GM18511 (cell line): ENCODE data around the gene CMTM8.

Experiments used
- ATAC-seq: cut with Tn5 transposase; IDR thresholded peaks from one replicate; pipeline ENCODE4 v1.9.1; 2021; ENCODE audit warnings: mild to moderate bottlenecking, moderate library complexity; ENCODE audit not compliant: unreplicated experiment

The CMTM8 gene

GRCh38 chr3:32325927-32326326 lies 87.4 kb downstream of the CMTM8 start:
- ATAC-seq = no peak

DNA sequence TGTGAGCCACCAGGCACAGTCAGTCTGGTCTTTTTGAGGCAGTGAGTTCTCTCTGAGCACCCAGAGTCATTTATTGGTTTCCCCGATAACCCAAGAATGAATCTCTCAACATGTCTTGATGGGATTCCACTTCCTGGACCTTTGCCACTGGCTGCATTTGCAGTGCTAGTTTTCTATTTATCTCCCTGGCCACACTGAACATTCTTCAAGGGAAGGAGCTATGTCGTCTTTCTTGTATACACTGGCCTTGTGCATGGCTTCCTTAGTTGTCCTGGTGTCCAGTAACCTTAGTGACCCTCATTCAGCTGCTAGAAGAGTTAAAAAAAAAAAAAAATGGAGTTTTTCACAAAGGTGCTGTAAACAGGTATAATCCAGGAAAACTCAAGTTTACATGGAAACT lies 88.3 kb downstream of the CMTM8 start:
- no peak for ATAC-seq

DNA sequence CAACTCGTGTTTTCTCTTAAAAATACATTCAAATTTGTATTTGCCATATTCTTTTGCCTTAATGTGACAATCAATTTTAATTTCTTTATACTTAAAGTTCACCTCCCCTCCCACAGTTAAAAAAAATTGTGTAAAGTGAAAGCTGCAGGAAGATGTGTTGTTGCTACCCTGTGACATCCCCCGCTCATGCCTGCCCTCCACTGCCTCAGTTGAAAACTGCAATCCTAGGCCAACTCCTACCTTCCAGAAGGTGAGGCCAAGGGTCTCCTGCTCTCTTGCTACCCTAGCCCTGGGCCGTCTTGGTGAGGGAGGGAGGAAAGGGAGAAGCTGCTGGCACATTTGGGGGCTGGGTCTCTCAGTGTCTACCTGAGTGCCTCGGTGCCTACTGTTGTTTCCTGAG lies 96.2 kb downstream of the CMTM8 start:
- ATAC-seq = no peak

- ATAC-seq = no peak
These were observed 97.1 kb downstream of the CMTM8 start for GRCh38 chr3:32335365-32336112.

- ATAC-seq = no peak
These were observed 97.6 kb downstream of the CMTM8 start for GRCh38 chr3:32336113-32336498.

- no peak for ATAC-seq
These were observed 99.0 kb downstream of the CMTM8 start for GRCh38 chr3:32337505-32337904.

DNA sequence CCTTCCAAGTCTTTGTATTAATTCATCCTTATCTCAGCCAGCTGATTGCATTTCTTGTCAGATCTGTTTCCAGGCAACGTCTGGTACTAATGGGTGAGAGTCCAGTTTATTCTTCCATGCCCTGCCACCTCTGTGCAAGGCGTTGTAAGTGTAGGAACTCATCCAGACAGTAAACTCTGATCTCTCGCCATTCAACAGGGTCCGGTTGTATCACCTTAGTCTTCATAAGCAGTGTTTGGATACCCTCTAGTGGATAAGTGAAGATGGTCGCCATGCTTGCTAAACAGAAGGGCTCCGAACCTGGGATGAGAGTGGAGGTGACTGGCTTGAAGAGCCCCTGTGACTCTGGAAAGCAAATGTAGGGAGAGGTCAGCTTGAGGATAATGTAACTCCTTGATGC lies 101.6 kb downstream of the CMTM8 start:
- ATAC-seq = no peak

- no peak for ATAC-seq
These were observed 102.3 kb downstream of the CMTM8 start for GRCh38 chr3:32340611-32341365.

DNA sequence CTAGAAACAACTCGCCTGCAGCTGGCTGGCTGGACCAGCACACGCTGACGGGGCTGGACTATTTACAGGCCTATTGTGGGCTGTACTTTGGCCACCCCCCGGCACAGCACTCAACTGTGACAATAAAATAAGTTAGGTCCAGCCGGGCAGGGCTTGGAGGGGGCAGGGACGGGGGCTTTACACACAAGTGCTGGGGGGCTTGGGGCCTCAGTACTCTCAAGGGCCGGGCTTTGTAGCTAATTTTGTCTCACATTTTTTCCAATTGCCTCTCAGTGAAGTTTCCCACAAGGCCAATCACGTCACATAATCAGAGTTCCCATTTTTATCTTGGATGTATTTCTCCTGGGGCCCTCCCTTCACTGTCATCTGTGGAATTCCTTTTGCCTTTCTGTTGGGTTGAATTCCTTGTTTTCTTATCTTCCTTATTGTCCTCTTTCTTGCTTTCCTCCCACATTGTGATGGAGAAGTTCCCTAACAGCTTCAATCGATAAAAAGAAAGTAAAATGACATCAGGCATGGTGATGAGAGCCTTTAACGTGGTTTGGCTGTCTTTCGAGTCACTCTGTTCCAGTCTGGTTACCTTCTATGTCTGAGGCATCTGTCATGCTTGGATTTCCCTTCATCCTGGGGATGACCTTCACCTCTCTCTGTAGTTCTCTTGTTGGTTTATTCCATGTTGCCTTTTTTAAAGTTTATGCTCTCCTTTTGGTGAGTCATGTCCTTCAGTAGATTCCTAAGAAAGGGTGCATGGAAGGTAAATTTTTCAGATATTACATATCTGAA lies 109.1 kb downstream of the CMTM8 start:
- ATAC-seq = no peak

DNA sequence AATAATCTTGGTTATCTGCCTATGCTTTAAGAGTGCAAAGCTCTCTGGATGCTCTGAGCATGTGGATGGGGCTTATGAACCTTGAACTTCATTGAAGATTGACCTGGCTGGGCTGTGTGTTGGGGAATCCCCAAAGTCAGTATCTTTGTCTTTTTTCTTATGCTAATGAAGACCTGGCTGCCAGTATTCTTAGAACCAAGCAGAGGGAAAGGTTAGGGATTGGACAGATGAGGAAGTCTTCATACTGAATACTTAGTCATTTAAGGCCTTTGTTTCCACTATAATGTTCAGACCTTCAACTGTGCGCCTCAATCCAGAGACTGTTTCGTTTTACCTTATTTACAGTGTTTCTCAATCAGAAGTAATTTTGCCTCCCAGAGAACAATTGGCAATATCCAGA lies 110.7 kb downstream of the CMTM8 start:
- ATAC-seq = no peak

- no peak for ATAC-seq
These were observed 114.1 kb downstream of the CMTM8 start for GRCh38 chr3:32352563-32352962.

GRCh38 chr3:32353351-32353750 lies 114.9 kb downstream of the CMTM8 start:
- no peak for ATAC-seq

- no peak for ATAC-seq
These were observed 115.9 kb downstream of the CMTM8 start for GRCh38 chr3:32354362-32354778.

GRCh38 chr3:32355751-32356291 lies 117.3 kb downstream of the CMTM8 start:
- ATAC-seq = no peak

DNA sequence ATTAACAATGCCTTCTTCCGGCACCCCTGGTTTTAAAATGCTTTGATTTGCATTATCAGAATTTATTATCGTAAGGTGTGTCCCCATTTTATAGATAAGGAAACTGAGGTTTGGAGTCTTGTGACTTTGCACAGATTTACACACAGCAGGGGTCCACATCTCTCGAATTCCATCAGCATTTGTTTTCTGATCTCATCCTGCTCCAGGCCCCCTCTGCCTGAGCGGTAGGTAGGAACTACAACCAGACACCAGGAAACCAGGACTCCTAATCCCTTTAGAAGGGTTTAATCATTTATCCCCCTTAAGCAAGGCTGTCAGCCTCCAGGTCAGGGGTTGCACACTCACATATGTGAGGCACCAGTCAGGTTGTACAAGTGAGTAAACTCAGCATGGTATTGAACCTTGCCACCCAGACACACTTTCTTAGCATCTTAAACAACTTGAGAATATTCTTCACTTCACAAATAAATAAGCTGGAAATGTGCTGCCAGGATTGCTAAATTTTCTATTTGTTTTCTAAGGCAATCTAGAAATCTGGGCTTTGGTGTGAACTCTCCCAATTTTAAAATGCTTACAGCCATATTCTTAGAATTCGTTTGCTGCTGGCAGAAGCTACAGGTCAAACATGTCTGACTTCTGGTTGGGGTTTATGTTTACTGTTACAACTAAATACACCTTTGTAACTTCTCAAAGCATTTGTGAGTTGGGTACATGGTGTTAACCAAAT lies 121.4 kb downstream of the CMTM8 start:
- no peak for ATAC-seq

DNA sequence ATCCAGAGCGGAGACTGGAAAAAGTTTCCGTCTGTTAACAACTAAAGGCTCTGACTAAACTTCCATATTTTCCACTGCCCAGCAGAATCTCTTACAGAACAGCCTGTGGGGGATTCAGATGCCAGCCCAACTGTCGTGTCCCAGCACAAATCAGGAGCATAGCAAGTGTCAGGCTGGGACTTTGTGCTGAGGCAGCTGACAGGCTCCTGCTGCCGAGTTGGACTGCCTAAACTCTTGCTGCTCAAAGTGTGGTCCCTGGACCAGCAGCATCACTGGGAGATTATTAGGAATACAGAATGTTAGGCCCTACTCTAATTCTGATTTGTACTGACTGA lies 122.0 kb downstream of the CMTM8 start:
- ATAC-seq = no peak

DNA sequence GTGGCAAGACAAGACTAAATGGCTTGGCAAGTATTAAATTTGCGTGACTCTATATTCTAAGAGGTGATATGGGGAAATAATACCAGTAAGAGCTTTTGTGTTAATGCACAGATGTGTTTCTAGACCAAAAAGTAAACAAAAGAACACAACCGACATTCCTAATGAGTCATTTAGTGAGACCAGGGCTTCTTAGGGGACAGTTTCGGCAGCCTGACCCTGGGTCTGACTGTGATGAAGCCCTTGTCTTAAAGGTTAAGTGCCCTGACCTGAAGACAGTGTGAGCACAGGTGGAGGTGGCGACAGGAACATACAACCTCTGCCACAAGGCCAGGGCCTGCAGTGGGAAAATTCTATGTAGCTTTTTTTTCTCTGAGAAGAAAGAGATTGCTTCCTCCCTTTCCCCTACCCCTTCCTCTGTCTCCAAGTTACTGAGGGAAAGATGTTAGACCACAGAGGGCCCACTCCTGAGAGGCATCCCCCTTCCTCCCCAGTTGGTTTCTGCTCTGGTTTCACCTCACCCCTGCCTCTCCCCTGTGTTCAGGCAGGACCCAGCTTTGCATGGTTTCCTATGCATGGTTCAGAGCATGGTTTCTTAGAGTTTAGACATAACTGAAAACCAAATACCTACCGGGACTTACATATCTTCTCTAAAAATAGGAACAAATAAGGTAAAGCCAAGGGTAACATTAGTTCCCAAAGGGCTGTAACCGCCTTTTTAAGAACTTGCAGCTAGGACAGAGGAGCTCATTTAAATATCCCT lies 128.3 kb downstream of the CMTM8 start:
- peak; percentile 64 for ATAC-seq

GRCh38 chr3:32367442-32367841 lies 129.0 kb downstream of the CMTM8 start:
- ATAC-seq = no peak

GRCh38 chr3:32371461-32372212 lies 133.2 kb downstream of the CMTM8 start:
- ATAC-seq = no peak

GRCh38 chr3:32372213-32372490 lies 133.7 kb downstream of the CMTM8 start:
- ATAC-seq = no peak
